ENCODE results near the gene SPDL1.
A peak's percentile ranks its signal among the peaks of the same experiment; 100 is the strongest.
"Not testable (repeated sequence)": the region's sequence is repeated elsewhere in the genome, so short reads cannot be mapped to it uniquely, and the experiment has no call there.

The SPDL1 gene

GRCh38 chr5:169624307-169624706 is 40.7 kb downstream of the SPDL1 start:
- not testable (repeated sequence) for ATAC-seq (replicated peaks); DNase-seq; H3K4me3 Mint-ChIP-seq; H3K36me3 Mint-ChIP-seq (ENCODE audit: insufficient read depth); H3K4me1 Mint-ChIP-seq (ENCODE audit: low read depth in 2 of 2); H3K27me3 Mint-ChIP-seq; H3K9me3 Mint-ChIP-seq
- H3K27ac Mint-ChIP-seq: peak overlapping the region in 1 of 2 donors; percentile 19

GRCh38 chr5:169626779-169627178 is 43.2 kb downstream of the SPDL1 start:
- no peaks in the 10 kb centered on the region for H3K36me3 Mint-ChIP-seq (ENCODE audit: insufficient read depth)
- no peak for DNase-seq
- no peak overlapping the region for H3K27ac Mint-ChIP-seq
- H3K4me1 Mint-ChIP-seq (ENCODE audit: low read depth in 2 of 2): peaks cover 0 to 7% of the 10 kb centered on the region in 2 donors
- ATAC-seq (replicated peaks): no peak
- no peaks in the 10 kb centered on the region for H3K9me3 Mint-ChIP-seq
- no peak overlapping the region for H3K4me3 Mint-ChIP-seq
- H3K27me3 Mint-ChIP-seq: peaks cover 0 to 9% of the 10 kb centered on the region in 2 donors

GRCh38 chr5:169627551-169627950 is 44.0 kb downstream of the SPDL1 start:
- ATAC-seq (replicated peaks) (no peak), DNase-seq (no peak)
- Mint-ChIP-seq H3K27me3 (peaks cover 0 to 9% of the 10 kb centered on the region in 2 donors), H3K4me3 (no peak overlapping the region), H3K36me3 (ENCODE audit: insufficient read depth) (no peaks in the 10 kb centered on the region), H3K9me3 (no peaks in the 10 kb centered on the region), H3K27ac (no peak overlapping the region), H3K4me1 (ENCODE audit: low read depth in 2 of 2) (peaks cover 0 to 7% of the 10 kb centered on the region in 2 donors)

GRCh38 chr5:169628892-169629291 is 45.3 kb downstream of the SPDL1 start:
- H3K4me3 Mint-ChIP-seq: no peak overlapping the region
- no peak overlapping the region for H3K27ac Mint-ChIP-seq
- DNase-seq (no peak), ATAC-seq (replicated peaks) (no peak)
- no peaks in the 10 kb centered on the region for H3K36me3 Mint-ChIP-seq (ENCODE audit: insufficient read depth)
- peaks cover 0 to 7% of the 10 kb centered on the region in 2 donors for H3K4me1 Mint-ChIP-seq (ENCODE audit: low read depth in 2 of 2)
- peaks cover 0 to 9% of the 10 kb centered on the region in 2 donors for H3K27me3 Mint-ChIP-seq
- no peaks in the 10 kb centered on the region for H3K9me3 Mint-ChIP-seq

- peaks cover 3% of the 10 kb centered on the region for H3K36me3 Mint-ChIP-seq (ENCODE audit: insufficient read depth)
- no peaks in the 10 kb centered on the region for H3K9me3 Mint-ChIP-seq
- ATAC-seq (replicated peaks) (no peak), DNase-seq (no peak)
- no peak overlapping the region for H3K4me3 Mint-ChIP-seq
- H3K27ac Mint-ChIP-seq: no peak overlapping the region
- peaks cover 0 to 4% of the 10 kb centered on the region in 2 donors for H3K4me1 Mint-ChIP-seq (ENCODE audit: low read depth in 2 of 2)
- H3K27me3 Mint-ChIP-seq: peaks cover 0 to 9% of the 10 kb centered on the region in 2 donors
Measured at GRCh38 chr5:169629847-169630548, 46.4 kb downstream of the SPDL1 start.

- no peak for DNase-seq
- no peak for ATAC-seq (replicated peaks)
Measured at GRCh38 chr5:169631360-169631759, 47.8 kb downstream of the SPDL1 start.

GRCh38 chr5:169632946-169633345 is 49.4 kb downstream of the SPDL1 start:
- no peaks in the 10 kb centered on the region for H3K9me3 Mint-ChIP-seq
- H3K27me3 Mint-ChIP-seq: peaks cover 0 to 9% of the 10 kb centered on the region in 2 donors
- no peak overlapping the region for H3K27ac Mint-ChIP-seq
- peaks cover 7 to 15% of the 10 kb centered on the region in 2 donors for H3K4me1 Mint-ChIP-seq (ENCODE audit: low read depth in 2 of 2)
- no peak for DNase-seq
- peaks cover 16% of the 10 kb centered on the region for H3K36me3 Mint-ChIP-seq (ENCODE audit: insufficient read depth)
- ATAC-seq (replicated peaks): no peak
- no peak overlapping the region for H3K4me3 Mint-ChIP-seq

More at GRCh38 chr5:169631360-169631759, 47.8 kb downstream of the SPDL1 start:
- Mint-ChIP-seq H3K27me3 (peaks cover 0 to 9% of the 10 kb centered on the region in 2 donors), H3K4me3 (no peak overlapping the region), H3K27ac (no peak overlapping the region), H3K9me3 (no peaks in the 10 kb centered on the region), H3K36me3 (ENCODE audit: insufficient read depth) (peaks cover 3% of the 10 kb centered on the region), H3K4me1 (ENCODE audit: low read depth in 2 of 2) (peaks cover 0 to 8% of the 10 kb centered on the region in 2 donors)

GRCh38 chr5:169634606-169635005 is 51.0 kb downstream of the SPDL1 start:
- Mint-ChIP-seq H3K36me3 (ENCODE audit: insufficient read depth) (peaks cover 21% of the 10 kb centered on the region), H3K27me3 (peaks cover 0 to 7% of the 10 kb centered on the region in 2 donors), H3K4me3 (no peak overlapping the region), H3K4me1 (ENCODE audit: low read depth in 2 of 2) (peaks cover 22 to 31% of the 10 kb centered on the region in 2 donors), H3K9me3 (no peaks in the 10 kb centered on the region), H3K27ac (no peak overlapping the region)
- ATAC-seq (replicated peaks) (no peak), DNase-seq (no peak)

GRCh38 chr5:169635936-169636335 is 52.4 kb downstream of the SPDL1 start:
- Mint-ChIP-seq H3K9me3 (no peaks in the 10 kb centered on the region), H3K4me1 (ENCODE audit: low read depth in 2 of 2) (peaks cover 33 to 40% of the 10 kb centered on the region in 2 donors), H3K27me3 (no peaks in the 10 kb centered on the region), H3K36me3 (ENCODE audit: insufficient read depth) (peaks cover 21% of the 10 kb centered on the region), H3K27ac (peak overlapping the region in 1 of 2 donors; percentile 96), H3K4me3 (peak overlapping the region; percentile 97 to 98)
- ATAC-seq (replicated peaks) (no peak), DNase-seq (no peak)

GRCh38 chr5:169636477-169637084 is 53.0 kb downstream of the SPDL1 start:
- Mint-ChIP-seq H3K4me3 (peak overlapping the region; percentile 97 to 98), H3K9me3 (no peaks in the 10 kb centered on the region), H3K4me1 (ENCODE audit: low read depth in 2 of 2) (peaks cover 40 to 46% of the 10 kb centered on the region in 2 donors), H3K36me3 (ENCODE audit: insufficient read depth) (peaks cover 22% of the 10 kb centered on the region), H3K27me3 (no peaks in the 10 kb centered on the region), H3K27ac (peak overlapping the region; percentile 96)
- no peak for ATAC-seq (replicated peaks)
- no peak for DNase-seq

GRCh38 chr5:169637085-169637548 is 53.5 kb downstream of the SPDL1 start, which contains the start of gene DOCK2:
TSS of gene DOCK2 (plus strand) at chr5:169637275. CDS start at chr5:169637327, 52 bp downstream.
- DNase-seq: peak; percentile 45 to 54 (median 50)
- Mint-ChIP-seq H3K9me3 (no peaks in the 10 kb centered on the region), H3K27ac (peak within 1 kb of the TSS; percentile 96), H3K4me3 (peak within 1 kb of the TSS; percentile 97 to 98), H3K36me3 (ENCODE audit: insufficient read depth) (peaks cover 26% of the 10 kb centered on the region), H3K27me3 (no peaks in the 10 kb centered on the region), H3K4me1 (ENCODE audit: low read depth in 2 of 2) (peaks cover 45 to 52% of the 10 kb centered on the region in 2 donors)
- ATAC-seq (replicated peaks): peak; percentile 75

- DNase-seq: peak; percentile 56 to 66 (median 63)
- H3K27ac Mint-ChIP-seq: peak overlapping the region; percentile 96
- H3K36me3 Mint-ChIP-seq (ENCODE audit: insufficient read depth): peaks cover 26% of the 10 kb centered on the region
- no peaks in the 10 kb centered on the region for H3K9me3 Mint-ChIP-seq
- ATAC-seq (replicated peaks): peak; percentile 83
- H3K27me3 Mint-ChIP-seq: no peaks in the 10 kb centered on the region
- peak overlapping the region; percentile 97 to 98 for H3K4me3 Mint-ChIP-seq
- H3K4me1 Mint-ChIP-seq (ENCODE audit: low read depth in 2 of 2): peaks cover 46 to 56% of the 10 kb centered on the region in 2 donors
Measured at GRCh38 chr5:169637549-169638121, 54.1 kb downstream of the SPDL1 start.

GRCh38 chr5:169641253-169641652 is 57.7 kb downstream of the SPDL1 start:
- peaks cover 71 to 78% of the 10 kb centered on the region in 2 donors for H3K4me1 Mint-ChIP-seq (ENCODE audit: low read depth in 2 of 2)
- ATAC-seq (replicated peaks) (no peak), DNase-seq (no peak)
- no peaks in the 10 kb centered on the region for H3K9me3 Mint-ChIP-seq
- no peaks in the 10 kb centered on the region for H3K27me3 Mint-ChIP-seq
- H3K27ac Mint-ChIP-seq: peak overlapping the region in 1 of 2 donors; percentile 33
- H3K36me3 Mint-ChIP-seq (ENCODE audit: insufficient read depth): peaks cover 27% of the 10 kb centered on the region
- H3K4me3 Mint-ChIP-seq: peak overlapping the region in 1 of 2 donors; percentile 30
